ENCODE data around the gene KIF24.
A peak's percentile ranks its signal among the peaks of the same experiment; 100 is the strongest.

KIF24 gene

DNA sequence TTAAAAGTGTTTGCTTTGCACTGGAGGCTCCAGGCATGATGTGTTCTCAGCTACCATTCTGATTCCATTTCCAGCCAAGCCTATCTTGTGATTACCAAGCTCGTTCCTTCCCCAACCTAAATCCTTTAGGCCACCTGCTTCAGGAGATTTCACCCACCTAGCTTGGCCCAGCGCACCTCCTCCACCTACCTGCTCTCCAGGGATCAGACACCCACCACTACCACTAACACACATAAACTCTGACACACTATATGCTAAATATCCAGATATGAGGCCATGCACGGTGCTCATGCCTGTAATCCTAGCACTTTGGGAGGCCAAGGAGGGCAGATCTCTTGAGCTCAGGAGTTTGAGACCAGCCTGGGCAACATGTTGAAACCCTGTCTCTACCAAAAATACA is 45.3 kb upstream of the KIF24 start:
- TF ChIP-seq CTCF (conservative IDR thresholded peaks at IDR 0.05) (no peak), ZFX (IDR thresholded peaks at IDR 0.05) (no peak)
- peak overlapping the region; percentile 61 for H3K27ac ChIP-seq

GRCh38 chr9:34373749-34374148 is 44.7 kb upstream of the KIF24 start:
- H3K27ac ChIP-seq = no peak overlapping the region; the same call in 1 of the 2 replicates
- no peak for TF ChIP-seq CTCF (conservative IDR thresholded peaks at IDR 0.05)
- no peak for TF ChIP-seq ZFX (IDR thresholded peaks at IDR 0.05)

- H3K27ac ChIP-seq = no peak overlapping the region
- no peak for TF ChIP-seq CTCF (conservative IDR thresholded peaks at IDR 0.05)
- no peak for TF ChIP-seq ZFX (IDR thresholded peaks at IDR 0.05)
Measured at GRCh38 chr9:34372467-34373011, 43.5 kb upstream of the KIF24 start.

DNA sequence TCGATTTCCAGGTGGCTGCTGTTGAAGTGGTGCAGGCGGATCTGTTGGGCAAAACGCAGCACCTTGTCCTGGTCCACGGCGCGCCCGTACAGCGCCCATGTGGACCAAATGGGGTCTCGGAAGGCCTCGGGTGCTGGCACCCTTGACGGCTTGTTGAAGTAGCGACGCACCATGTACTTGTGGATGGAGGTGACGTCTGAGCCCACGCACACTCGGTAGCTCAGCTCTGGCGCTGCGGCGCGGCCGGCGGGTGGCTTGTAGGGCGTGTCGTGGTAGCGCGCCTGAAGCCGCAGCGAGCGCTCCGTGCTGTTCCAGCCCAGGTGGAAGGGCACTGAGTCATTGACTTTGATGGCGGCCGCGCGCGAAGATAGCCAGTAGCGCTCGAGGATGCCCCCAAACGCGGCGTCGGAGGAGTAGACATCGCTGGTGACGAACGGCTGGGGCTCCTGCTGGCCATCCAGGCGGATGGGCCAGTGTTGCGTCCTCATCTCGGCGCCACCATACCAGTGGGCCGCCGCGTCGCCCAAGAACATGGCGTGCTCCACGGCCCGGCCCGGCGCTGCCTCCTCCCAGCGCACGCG is 42.9 kb upstream of the KIF24 start:
- H3K27ac ChIP-seq = no peak overlapping the region
- TF ChIP-seq CTCF (conservative IDR thresholded peaks at IDR 0.05) = no peak
- no peak for TF ChIP-seq ZFX (IDR thresholded peaks at IDR 0.05)

DNA sequence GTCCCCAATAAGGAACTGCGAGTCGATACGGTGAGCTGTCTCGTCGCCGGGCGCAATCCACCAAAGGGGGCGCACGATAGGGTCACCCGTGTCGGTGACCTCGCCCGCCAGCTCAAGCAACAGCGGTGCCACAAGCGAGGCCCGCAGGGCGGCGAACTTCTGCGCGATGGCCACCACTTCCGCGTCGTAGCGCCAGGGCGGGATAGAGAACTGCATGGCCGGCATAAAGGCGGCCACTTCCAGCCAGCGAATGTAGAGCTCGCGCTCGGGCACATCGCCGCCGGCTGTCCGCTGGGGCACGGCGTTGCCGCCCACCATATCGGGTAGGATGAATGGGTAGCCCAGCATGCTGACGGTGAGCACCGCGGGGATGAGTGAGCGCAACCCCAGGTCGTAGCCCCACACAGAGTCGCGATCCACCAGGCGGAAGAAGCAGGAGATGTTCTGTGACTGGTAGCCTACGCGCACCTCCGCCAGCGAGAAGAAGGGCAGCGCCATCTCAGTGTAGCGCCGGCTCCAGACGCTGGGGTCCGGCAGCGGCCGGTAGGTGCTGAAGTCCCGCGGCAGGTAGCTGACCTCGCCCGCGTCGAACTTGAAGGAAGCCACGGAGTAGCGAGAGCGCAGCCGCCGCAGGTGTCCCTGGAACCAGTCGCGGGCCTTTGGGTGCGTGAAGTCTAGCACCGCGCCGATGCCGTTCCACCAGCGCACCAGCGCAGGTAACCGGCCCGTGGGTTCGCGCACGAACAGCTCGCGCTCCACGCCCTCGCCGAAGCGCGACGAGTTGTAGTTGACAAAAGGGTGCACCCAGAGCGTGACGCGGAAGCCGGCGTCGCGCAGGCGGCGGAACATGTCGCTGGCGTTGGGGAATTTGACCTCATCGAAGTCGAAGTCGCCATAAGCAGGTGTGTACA is 42.2 kb upstream of the KIF24 start:
- no peak for TF ChIP-seq CTCF (conservative IDR thresholded peaks at IDR 0.05)
- TF ChIP-seq ZFX (IDR thresholded peaks at IDR 0.05) = no peak

DNA sequence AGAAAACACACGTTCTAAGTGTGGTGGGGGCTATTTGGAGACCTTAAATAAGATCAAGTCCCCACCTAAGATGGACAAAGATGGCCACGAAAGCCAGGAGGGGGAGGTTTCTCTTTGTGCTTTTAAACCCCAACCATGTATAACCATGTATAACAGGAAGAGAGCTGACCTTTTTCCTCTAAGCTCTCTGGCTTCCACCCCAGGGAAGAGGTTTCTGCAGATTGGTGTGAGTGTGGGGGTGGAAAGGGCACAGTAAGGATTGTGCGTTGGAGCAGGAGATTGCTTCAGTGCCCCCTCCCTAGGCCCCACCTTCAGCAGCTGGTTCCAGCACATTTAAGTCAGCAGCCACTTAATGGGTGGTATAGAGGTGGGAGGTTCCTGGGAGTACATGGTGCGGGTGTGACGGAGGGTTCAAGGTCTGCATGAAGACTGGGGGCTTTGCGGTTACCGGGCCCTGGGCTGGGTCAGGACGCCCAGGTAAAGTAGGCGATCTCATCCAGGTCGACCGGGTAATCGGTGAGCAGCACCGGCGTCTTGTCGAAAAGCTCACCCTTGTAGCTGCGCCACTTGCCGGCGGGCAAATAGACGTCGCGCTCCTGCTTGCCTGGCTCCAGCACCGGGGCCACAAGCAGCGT is 41.4 kb upstream of the KIF24 start:
- no peak overlapping the region for H3K27ac ChIP-seq
- TF ChIP-seq CTCF (conservative IDR thresholded peaks at IDR 0.05) = no peak
- no peak for TF ChIP-seq ZFX (IDR thresholded peaks at IDR 0.05)

More for the DNA sequence above, 42.2 kb upstream of the KIF24 start:
- H3K27ac ChIP-seq = no peak overlapping the region

Data from C4-2B (cell line).